ENCODE measurements around the gene PRDX2. TPM values are rescaled to one million over a fixed set of nuclear protein-coding genes. Genes with fewer than 3 reads are reported as not detected.

Gene PRDX2
- total and polyA plus RNA-seq, 10 of the 15 experiments (the other 5 are each of a cell fraction or from before 2014, with no cell fraction given): 93.0 to 812 (median 344) TPM

GRCh38 chr19:12789098-12789903, 12.3 kb downstream of the PRDX2 start:
- H3K9ac ChIP-seq (ENCODE audit: control insufficient read depth, insufficient read depth, low read length): peak overlapping the region; percentile 97
- no peak for DNase-seq (ENCODE audit: low read depth, low spot score)
- peaks cover 55% of the 10 kb centered on the region for H3K4me1 ChIP-seq (ENCODE audit: control insufficient read depth, insufficient read depth, low read length)
- no peaks in the 10 kb centered on the region for H4K20me1 ChIP-seq (ENCODE audit: control insufficient read depth, insufficient read depth)
- ChIA-PET RAD21 (ENCODE audit: unreplicated experiment) (interaction anchor here (0.6 to 4.5 kb wide), 4 partner anchors 11 to 101 kb away, joined by 3 to 49 read pairs (median 4); no protein-coding TSS in a partner anchor), SMC1A (ENCODE audit: uncharacterized antibody, unreplicated experiment) (interaction anchor here (1.4 to 4.1 kb wide), 3 partner anchors 12 to 29 kb away, joined by 3 to 28 read pairs (median 4); no protein-coding TSS in a partner anchor), CTCF (interaction anchor here (1.4 to 4.2 kb wide), 3 partner anchors 7 to 24 kb away, joined by 8 to 44 read pairs (median 22); no protein-coding TSS in a partner anchor), POLR2A (interaction anchor here (0.6 to 3.4 kb wide), 4 partner anchors 8 to 366 kb away, joined by 3 to 66 read pairs (median 4); no protein-coding TSS in a partner anchor)
- H3K9me3 ChIP-seq (replicated peaks; ENCODE audit: control insufficient read depth, insufficient read depth, low read length): no peaks in the 10 kb centered on the region; the same call in 2 of the 3 replicates
- in situ Hi-C loops (cut with MboI) (no loop called here), intact Hi-C loops (cut with micrococcal nuclease; ENCODE audit: unreplicated experiment) (loop anchor here (5.0 to 10.0 kb wide), 2 partner anchors 148 to 1694 kb away; partner anchors contain the start of gene CALR)
- no peak for ATAC-seq
- BruUV-seq (replicated peaks): no TSS peak
- H2AFZ ChIP-seq (ENCODE audit: control insufficient read depth, low read depth, low read length): no peak overlapping the region; the same call in none of the 2 replicates
- no peaks in the 10 kb centered on the region for H3K36me3 ChIP-seq (ENCODE audit: control insufficient read depth in 2 of 2, insufficient read depth in 2 of 2, low read length in 1 of 2)
- FAIRE-seq: no peak
- peaks cover 42% of the 10 kb centered on the region for H3K79me2 ChIP-seq (ENCODE audit: control insufficient read depth, insufficient read depth, low read length)
- peak overlapping the region; percentile 97 for H3K4me2 ChIP-seq (ENCODE audit: control insufficient read depth, insufficient read depth)
- H3K4me3 ChIP-seq: peak overlapping the region; percentile 90
- WGBS (ENCODE audit: insufficient coverage, insufficient replicate concordance, low lambda C conversion rate, missing lambda C conversion rate): under 1% methylated on average over 45 of the region's 46 CpGs
- H3K27ac ChIP-seq (ENCODE audit: control insufficient read depth, insufficient read depth): peak overlapping the region; percentile 99
- H3K27me3 ChIP-seq (replicated peaks in 1 of 2; ENCODE audit: control insufficient read depth in 2 of 2, insufficient read depth in 2 of 2, low read length in 1 of 2): no peaks in the 10 kb centered on the region
- TF ChIP-seq SIN3A (IDR thresholded peaks at IDR 0.05; ENCODE audit: low read depth, low read length): no peak
- TF ChIP-seq IKZF2 (IDR thresholded peaks at IDR 0.05): peak in 1 of 2 experiments; percentile 9; a peak in 1 of 4 replicates
- no peak for TF ChIP-seq ZNF622 (IDR thresholded peaks at IDR 0.05)
- TF ChIP-seq EGR1 (IDR thresholded peaks at IDR 0.05; ENCODE audit: borderline replicate concordance in 1 of 2, low read depth in 2 of 2, low read length in 2 of 2): peak in 1 of 2 experiments; percentile 27; a peak in 1 of 3 replicates
- 0 out of 2 replicates have a peak, but pooled peaks have one; percentile 8 for TF ChIP-seq TCF3 (IDR thresholded peaks at IDR 0.05; ENCODE audit: borderline replicate concordance, insufficient read depth, low read depth, low read length)
- TF ChIP-seq NBN (IDR thresholded peaks at IDR 0.05): peak; percentile 90; the same call in 1 of the 2 replicates
- peak; percentile 71; the same call in 1 of the 2 replicates for TF ChIP-seq ZNF217 (IDR thresholded peaks at IDR 0.05)
- peak; percentile 28; the same call in 1 of the 2 replicates for TF ChIP-seq ZNF687 (IDR thresholded peaks at IDR 0.05)
- no peak for TF ChIP-seq YY1 (IDR thresholded peaks at IDR 0.05; ENCODE audit: low read depth, low read length)
- peak; percentile 31 for TF ChIP-seq BCL3 (IDR thresholded peaks at IDR 0.05; ENCODE audit: borderline replicate concordance, insufficient read depth, low read depth, low read length, poor library complexity, severe bottlenecking)
- no peak for TF ChIP-seq SREBF1 (IDR thresholded peaks at IDR 0.05; ENCODE audit: low read length)
- TF ChIP-seq POLR2A (IDR thresholded peaks at IDR 0.05; ENCODE audit: low read depth, low read length): peak; percentile 75
- TF ChIP-seq SKIL (IDR thresholded peaks at IDR 0.05; ENCODE audit: low read depth, poor library complexity, severe bottlenecking): peak; percentile 70

Data from GM12878 (cell line).